GM19395 (cell line): ENCODE results near the gene TTC32.

ENCODE experiments used
- ATAC-seq: cut with Tn5 transposase; IDR thresholded peaks from one replicate; pipeline ENCODE4 v1.9.1; 2021; ENCODE audit warnings: mild to moderate bottlenecking, moderate library complexity; ENCODE audit not compliant: unreplicated experiment

Gene TTC32

DNA sequence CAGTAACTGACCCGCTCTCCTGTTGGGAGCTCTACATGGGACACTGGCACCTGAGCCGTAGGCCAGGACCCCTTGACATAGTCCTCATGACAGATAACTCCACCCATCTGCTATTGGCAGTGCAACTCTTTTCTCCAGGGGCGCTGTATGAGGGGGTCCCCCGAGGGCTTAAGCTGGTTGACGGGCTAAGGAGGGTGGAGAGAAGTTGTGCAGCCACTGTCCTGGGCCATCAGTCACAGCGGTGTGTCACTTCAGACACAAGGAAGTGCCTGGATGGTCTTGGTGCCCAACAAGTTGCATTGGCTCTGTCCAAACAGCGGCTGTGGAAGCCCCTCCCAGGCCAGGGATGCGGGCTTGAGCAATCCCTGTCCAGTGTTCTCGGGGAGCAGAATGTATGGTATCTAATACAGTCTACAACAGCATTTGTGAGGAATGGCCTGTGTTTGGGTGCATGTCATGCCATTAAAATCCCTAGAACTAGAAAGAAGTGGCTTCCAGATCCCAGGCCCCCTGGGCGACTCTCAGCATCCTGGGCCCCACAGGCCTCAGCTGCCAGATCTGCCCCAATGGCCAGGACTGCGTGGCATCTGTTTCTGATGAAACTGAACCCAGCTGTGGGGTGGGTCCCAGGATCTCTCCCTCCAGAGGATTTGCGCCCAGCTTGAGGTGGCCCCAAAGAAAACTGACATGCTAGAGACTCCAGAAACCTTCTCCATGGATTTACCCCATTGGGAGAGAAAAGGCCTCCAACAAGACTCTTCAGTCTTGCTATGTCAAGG, 23.3 kb downstream of the TTC32 start:
- ATAC-seq: no peak

DNA sequence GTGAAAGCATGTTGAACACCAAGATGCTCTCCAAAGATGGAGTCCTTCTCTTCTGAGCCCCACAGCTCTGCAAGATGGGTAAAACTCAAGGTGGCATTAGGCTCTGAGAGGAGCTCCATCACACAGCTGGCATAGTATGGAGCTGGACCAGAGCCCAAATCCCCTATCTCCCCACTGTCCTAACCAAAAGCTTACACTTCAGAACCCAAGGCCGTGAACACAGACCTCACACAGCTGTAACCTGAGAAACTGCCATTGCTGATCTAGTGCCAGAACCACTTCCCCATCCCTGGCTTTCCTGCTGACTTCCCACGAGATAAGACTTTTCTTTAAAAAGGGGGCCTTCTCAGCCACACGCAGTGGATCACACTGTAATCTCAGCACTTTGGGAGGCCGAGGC, 25.0 kb downstream of the TTC32 start:
- no peak for ATAC-seq

DNA sequence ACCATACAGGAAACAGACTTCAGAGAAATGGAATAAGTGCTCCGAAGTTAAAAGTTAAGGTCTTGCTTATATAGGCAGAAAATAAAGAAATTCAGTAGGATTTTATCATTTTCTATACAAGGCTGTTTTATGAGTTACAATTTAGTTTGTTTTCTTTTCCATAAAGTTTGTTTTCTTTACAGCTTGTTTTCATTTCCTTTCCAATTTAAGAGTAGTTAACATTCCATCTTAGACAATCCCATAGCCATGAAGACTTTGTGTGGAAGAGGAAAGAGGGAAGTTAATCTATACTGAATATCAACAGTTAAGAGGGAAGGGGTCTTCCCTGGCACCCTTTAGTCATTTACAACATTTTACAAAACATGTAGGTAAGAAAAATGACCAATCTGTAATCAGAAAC, 26.5 kb downstream of the TTC32 start:
- ATAC-seq: no peak

DNA sequence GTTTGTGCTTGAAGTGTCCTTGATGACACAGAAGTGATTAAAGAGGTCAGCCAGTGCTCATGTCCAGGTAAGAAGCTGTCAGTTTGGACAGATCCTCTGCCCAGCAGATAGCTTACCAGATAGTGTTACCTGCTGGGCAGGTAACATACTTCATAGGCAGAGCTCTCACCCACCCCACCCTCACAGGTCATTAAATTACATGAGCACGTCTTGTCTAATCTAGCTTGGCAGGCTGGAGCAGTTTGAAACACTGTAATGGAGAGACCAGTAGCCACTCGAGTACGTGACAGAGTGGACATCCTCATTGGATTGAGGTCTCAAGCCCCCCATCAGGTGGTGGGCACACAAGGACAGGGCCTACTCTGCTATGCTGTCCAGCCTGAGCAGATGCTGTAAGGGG, 27.1 kb downstream of the TTC32 start:
- ATAC-seq: no peak

DNA sequence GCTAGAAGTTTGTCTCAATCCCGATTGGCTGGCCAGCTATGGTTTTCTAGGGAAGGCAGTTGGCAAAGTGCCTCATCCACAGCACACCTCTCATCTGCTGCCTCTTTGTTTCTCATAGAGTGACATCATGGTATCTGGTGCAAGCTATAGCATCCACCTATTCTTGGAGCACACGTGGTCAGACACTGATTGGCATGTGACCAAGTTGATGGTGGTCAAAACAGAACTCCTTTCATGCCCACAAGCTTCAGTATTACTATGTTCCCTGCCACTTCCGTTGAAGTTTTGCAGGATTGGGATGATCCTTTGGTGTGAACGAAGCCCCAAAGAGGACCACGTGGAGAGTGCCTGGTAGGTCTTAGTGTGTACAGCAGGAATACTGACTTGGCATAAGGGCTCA, 28.8 kb downstream of the TTC32 start:
- no peak for ATAC-seq

DNA sequence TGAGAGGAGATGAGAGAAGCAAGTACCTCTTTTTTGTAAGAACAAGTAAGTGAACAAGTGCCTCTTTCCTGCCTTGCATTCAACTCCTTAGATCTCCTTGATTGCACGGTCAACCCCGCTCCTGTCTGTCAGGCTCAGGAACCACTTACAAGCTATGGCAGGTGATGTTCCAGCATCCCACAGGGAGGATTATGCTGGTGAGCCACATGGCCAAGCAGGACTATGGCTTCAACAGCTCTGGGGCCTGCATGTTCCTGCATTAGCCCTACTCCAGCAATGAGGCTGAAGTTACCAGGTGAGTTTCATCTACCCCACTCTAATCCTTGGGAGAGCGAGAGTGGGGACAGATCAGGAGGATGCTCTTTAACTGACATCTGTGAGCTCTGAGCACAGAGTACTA, 29.5 kb downstream of the TTC32 start:
- ATAC-seq: no peak

DNA sequence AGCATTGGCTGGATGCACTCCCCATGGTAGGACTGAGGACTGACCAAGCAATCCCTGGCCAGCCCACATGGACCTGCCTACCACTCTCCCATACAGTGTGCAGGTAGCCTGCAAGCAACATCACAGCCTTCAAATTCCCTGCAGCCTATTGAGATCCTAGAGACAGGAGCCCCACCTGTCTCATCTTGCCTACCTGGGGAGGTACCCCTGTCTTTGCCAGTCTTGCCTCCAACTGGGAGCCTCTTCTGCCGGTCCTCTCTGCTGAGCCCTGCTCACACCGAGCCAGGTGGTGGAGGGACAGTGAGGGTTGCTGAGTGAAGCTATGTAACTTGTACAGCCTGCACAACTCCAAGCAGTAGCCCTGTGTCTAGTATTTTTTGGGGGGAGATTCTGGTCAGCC, 29.9 kb downstream of the TTC32 start:
- no peak for ATAC-seq

DNA sequence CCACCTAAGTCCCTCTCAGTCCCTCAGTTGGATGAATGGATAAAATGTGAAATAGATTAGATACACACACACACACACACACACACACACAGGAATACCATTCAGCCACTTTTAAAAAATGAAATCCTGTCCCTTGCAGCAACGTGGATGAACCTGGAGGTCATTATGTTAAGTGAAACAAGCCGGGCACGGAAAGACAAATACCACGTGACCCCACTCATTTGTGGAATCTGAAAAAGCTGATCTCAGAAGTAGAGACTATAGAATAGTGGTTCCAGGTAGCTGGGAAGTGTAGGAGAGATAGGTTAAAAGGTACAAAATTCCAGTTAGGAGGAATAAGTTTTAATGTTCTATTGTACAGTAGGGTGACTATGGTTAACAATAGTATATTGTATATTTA, 31.0 kb downstream of the TTC32 start:
- ATAC-seq: no peak

DNA sequence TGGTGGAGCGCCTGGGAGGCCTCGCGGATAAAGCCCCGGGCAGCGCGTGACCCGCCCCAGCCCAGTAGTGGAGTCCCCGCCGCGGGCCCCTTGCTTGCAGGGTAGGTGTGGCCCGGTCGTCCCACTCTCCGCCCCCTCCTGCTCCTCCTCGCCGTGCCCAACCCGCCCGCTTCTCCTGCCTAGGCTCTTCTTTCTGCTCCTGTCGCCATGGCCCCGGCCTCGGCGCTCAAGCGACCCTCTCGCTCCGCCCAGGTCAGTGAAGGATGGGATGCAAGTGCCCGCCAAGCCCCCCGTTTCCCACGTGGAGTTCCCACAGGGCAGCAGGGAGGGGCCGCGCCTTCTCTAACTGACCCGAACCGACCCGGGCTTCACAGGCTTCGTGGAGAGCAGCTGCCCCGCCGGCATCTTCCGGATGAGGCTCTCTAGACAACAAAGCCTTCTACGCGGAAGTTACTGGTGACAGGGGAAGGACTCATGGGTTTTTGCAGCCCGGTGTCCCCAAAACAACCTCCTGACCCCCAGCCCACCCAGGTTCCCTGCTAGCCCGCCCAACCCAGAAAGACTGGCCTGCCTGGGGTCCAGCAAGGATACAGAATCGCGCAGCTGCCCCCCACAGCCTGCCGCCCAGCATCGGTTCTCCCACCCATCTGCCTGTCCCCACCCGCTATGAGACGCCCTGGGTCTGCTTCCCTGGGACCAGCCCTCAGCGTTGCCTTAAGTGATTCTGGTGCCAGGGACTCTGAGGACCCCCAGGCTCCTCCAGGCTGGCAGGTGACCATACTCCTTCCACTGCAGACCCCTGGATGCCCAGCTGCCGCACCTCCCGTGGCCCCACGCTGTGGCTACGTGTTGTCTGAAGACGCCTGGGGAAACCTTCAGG, 32.8 kb downstream of the TTC32 start:
- peak; percentile 71 for ATAC-seq

DNA sequence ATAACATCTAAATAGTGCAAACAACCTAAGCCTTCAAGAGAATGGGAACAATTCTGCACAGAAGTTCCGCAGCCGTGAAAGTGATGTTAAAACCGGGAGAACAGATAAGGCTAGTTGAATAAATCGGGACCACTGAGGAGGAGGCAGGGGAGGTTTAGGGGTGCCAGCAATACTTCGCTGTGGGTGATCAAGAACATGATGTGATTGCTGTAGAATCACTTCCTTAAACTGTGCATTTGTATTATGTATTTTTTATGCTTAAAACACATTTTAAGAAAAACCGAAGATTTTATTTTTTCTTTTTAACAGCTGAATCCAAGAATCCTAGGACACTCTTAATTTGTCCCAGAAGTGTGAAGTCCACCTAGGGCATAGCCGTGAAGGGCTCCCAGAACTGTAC, 33.6 kb downstream of the TTC32 start:
- ATAC-seq: peak; percentile 16

DNA sequence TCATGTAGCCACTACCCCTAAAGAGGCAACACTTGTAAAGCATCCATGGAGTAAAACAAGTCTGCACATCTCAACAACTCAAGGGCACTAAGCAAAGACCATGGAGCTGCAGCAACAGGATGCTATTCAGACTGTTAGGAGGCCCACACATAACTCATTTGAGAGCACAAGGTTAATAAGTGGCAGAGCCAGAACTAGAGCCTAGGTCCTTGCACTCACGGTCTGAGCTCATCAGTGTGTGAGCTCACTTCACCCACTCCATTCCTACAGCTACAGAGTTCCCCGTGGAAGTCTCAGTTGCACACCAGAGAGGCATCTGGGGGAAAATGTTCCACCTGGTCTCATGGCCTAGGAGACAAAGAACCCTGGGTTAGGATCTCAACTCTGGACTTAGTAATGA, 35.0 kb downstream of the TTC32 start:
- peak; percentile 40 for ATAC-seq

DNA sequence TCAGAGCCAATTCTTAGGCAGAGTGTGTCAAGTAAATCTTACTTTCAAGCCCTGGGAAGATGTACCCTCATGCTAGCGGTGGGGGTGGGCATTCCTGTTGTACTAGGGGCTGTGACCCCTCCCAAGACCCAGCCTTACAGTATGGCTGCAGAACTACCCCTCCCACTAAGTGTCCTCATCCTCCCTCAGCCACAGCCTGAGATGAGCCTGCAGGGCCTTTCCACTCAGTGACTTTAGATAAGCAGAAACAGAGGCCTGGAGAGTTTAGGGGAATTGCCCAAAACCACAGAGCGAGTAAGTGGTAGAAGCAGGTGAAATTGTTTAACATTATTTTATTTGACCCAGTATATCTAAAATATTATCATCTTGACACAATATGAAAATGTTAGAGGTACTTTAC, 36.6 kb downstream of the TTC32 start:
- ATAC-seq: no peak

DNA sequence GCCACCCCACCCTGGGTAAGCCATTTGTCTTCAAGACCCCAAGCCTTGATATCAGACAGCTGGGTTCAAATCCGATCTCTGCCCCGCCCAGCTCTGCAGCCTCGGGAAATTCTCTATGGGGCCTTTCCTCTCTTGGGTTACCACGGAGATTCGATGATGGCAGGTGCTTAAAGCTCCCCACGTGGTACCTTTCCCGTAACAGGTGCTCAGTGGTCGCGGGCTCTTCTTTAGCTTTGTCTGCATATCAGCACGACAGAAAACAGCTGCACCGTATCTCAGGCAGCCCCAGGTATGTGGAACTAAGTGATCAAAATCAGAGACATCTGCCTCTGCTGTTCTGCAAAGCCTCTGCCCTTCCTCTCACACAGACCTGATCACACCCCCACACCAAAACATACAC, 37.4 kb downstream of the TTC32 start:
- no peak for ATAC-seq

DNA sequence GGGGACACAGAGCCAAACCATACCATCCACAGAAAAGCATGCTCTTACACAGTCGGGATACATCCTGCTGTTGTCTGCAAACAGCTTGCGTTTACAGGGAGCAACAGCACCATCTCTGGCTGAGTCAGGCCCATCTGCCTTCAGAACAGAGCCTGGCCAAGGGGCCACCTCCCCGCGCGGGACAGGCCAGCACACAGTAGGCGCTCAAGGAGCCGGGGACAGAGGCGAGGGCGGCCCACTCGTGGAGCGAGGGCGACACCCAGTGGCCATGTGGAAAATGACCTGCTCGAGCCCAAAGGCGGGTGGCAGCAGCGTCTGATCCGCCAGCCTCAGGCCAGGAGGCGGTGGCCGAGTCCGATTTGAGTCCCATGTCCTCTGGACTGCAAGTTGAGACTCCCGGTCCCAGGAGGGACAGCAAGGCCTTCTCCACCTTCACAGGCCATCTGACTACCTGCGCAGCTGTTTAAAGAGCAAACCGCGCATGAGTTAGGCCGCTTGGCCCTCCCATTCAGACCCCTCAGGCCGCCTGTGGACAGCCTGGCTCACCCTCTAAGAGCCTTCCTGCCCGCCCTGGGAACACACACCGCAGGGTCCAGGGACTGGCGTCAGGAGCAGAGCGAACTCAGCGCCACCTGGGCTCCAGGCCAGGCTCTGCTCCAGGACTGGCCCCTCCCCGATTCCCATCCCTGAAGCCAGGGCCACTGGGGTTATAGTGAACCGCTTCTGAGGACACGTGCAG, 38.3 kb downstream of the TTC32 start:
- ATAC-seq: peak; percentile 75

DNA sequence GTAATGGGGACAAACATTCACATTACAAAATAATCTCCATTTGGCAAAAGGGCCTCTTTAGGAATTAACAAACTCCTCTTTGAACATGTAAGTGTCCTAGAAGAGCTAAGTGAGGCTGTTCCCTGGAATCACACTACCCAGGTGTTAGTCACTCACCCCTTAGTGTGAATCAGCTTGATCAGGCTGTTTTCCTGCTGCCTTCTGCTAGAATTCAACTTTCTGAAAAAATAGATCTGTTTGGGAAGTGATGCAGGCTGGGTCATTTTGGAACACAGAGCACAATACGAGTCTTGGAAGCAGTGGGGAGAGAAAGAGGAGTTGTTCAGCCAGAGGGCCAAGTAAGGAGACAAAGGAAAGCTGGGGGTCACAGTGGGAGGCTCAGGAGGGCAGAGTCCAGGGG, 40.0 kb downstream of the TTC32 start:
- ATAC-seq: no peak

DNA sequence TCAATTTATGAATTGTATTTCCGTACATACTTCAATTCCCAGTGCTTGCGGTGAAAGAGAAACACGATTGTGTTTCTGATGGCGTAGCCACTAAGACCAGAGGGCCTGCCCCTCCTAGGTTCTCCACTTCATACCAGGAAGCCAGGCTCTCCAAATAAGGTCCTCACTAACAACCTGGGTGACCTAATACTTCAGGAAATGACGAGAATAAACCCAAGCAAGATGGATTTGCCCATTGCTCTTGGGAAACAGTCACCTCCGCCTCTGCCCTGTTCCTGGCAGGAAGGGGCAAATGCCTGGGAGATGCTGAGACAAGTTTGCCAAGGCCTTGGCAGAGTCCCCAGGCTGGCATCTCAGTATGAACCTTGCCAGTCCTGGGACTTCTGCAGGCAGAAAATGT, 41.8 kb downstream of the TTC32 start:
- ATAC-seq: no peak

DNA sequence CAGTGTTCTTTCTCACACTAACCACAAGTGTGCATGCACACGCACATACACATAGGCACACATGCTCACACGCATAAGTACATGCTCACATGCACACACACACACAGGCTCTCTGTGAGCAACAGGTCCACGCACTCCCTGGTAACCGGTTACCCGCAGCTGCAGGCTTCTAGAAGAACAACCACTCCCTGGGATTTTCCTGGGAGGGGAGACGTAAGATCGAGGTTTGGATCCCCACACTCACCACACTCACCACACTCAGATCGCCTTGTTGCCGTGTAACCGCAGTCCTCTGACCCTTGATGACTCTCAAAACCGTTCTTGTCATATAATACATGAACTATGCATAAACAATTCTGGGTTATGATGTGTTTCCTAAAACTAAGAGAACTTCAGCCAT, 42.2 kb downstream of the TTC32 start:
- no peak for ATAC-seq

DNA sequence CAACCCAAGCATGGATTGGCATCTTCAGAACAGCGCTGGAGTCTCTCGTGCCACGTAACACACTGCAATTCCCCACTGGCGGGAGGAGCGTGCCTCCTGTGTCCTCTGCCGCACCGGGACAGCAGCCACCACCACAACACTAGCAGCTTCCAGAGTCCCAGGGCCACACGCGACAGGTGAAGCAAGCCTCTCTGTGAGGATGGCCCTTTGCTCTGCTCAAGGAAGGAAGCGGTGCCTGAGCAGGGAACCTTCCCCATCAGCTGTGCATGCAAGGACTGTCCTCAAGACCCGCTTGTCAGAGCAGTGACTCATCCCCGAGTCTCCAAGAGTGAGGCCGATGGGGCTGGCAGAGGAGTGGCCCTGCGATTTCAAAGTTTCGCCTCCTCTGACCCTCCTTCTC, 44.0 kb downstream of the TTC32 start:
- ATAC-seq: no peak

DNA sequence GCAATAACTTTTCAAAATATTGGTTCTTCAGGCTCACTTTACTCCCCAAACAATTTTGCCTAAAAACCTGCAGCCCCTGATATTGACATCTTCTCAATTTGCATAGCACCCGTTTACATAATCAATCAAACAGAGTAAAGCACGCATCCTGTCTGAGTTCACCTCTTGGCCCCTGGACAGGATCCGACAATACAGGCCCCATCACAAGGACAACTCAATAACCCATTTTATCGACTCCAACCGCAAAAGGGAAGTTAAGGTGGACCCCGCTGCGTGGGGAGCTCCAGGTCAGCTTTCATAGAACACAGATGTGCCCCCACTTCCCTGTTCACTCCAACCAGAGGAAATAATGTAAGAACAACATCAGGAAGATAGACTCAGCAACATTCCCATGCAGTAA, 44.7 kb downstream of the TTC32 start:
- no peak for ATAC-seq

DNA sequence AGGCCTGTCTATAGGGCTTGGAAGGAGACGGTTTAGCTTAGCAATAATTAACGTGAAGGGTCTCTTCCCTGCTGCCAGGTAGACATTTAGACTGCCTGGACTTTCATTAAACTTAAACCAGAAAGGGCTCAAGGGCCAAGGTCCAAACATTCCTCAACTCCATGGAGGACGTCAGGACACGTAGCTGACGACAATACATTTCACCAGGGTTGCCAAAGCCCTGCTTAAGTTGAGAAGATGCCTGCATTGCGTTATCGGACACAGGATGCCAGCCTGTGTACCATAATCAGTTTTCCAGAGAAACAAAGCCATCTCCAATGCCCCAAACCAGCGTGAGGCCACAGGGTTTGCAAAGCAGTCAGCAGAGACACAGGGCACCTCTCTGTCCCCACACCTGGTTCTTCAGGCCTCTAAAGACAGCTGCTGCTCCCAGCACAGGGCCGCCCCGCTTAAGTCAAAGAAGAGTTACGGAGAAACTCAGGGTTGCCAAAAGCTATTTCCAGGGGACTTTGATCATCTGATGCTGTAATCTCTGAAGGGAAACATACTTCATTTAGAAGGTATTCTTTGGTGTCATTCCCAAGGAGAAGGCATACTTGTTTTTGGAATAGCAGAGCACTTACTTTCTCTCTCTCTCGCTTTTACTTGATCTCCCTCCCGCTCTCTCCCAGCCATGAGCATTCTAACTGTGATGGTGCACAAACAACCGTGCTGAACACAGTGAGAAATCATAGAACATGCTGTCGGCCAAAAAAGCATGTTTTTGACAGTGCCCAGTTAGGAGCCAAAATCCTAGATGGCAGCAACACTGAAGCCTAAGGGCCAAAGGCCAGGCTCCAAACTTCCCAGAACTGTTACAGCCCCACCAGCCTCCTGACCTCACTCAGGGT, 46.0 kb downstream of the TTC32 start:
- ATAC-seq: no peak
